22Rv1 (cell line): ENCODE data around the gene NCAPD3.

Experiments
- CTCF ChIP-seq: fragments of 450-650 bp; IDR thresholded peaks from 2 replicates; pipeline ENCODE4 v1.5.1; 2017; ENCODE audit warnings: mild to moderate bottlenecking
- ZFX ChIP-seq: fragments of 450-650 bp; IDR thresholded peaks from 2 replicates; pipeline ENCODE4 v1.6.1; 2017; ENCODE audit warnings: antibody characterized with exemption, borderline replicate concordance

- TF ChIP-seq CTCF (no peak), ZFX (no peak)
These were observed 52.9 kb downstream of the NCAPD3 start for GRCh38 chr11:134170919-134171281.
